HepG2 (cell line): ENCODE measurements around the gene DMRTA2. TPM values are rescaled to one million over a fixed set of nuclear protein-coding genes. Genes with fewer than 3 reads are reported as not detected.

Experiments used
- ATAC-seq: fragments of 200-7000 bp; cut with Tn5 transposase; 3 replicates; pipeline ENCODE4 v1.9.1; 2020; ENCODE audit warnings: mild to moderate bottlenecking, moderate library complexity
- BruUV-seq: library from RNA; stranded (reverse); fragments of 400-500 nt; replicated peaks from 2 replicates; lab custom pipeline; 2021; lab: Mats Ljungman, UMichigan
- CTCF ChIA-PET: fragments of 300-600 bp; formaldehyde crosslinking; extraction: SDS; loops from one replicate; lab custom pipeline; 2021; ENCODE audit warnings: low total read pairs, inconsistent platforms, low intra/inter-chr PET ratio; lab: Yijun Ruan, JAX
- POLR2A ChIA-PET: fragments of 350-600 bp; sonication (Branson Sonifier 250); formaldehyde crosslinking; loops from one replicate; lab custom pipeline; 2020; ENCODE audit warnings: antibody characterized with exemption, inconsistent platforms; lab: Yijun Ruan, JAX
- DNase-seq: peaks from one replicate; pipeline ENCODE4 v3.0.0-alpha.2; 2015; ENCODE audit warnings: low spot score
- FAIRE-seq: peaks from 3 replicates; lab custom pipeline; 2011; peaks lifted over from hg19 to GRCh38; lab: Jason Lieb, UNC
- H2AFZ ChIP-seq: one replicate; pipeline ENCODE4 v1.6.1; 2011; ENCODE audit warnings: low read length, inconsistent platforms
- H3K27ac ChIP-seq: fragments of 300-600 bp; 3 replicates; pipeline ENCODE4 v1.8.0; 2011; ENCODE audit warnings: mixed run types, mild to moderate bottlenecking, mixed read lengths, low read length, inconsistent platforms; ENCODE audit not compliant: insufficient read depth; ENCODE audit errors: extremely low read length
- H3K27me3 ChIP-seq, 2 experiments: fragments of 200-600 bp in 1 of 2; 2 replicates in 1 of 2; 3 replicates in 1 of 2; pipeline versions ENCODE4 v1.6.0 to v1.8.0; 2011; ENCODE audit warnings: low read length in 2 of 2, mild to moderate bottlenecking in 2 of 2, moderate library complexity in 2 of 2, inconsistent platforms in 1 of 2; ENCODE audit not compliant: insufficient read depth in 2 of 2, control insufficient read depth in 1 of 2
- H3K36me3 ChIP-seq, 2 experiments: fragments of 200-600 bp in 1 of 2; replicated peaks in 1 of 2; 2 replicates in 1 of 2; 3 replicates in 1 of 2; pipeline versions ENCODE4 v1.5.1 to v1.8.0; 2011; ENCODE audit warnings: low read length in 2 of 2, inconsistent platforms in 1 of 2; ENCODE audit not compliant: insufficient read depth in 2 of 2, control insufficient read depth in 1 of 2
- H3K4me1 ChIP-seq: 2 replicates; pipeline ENCODE4 v1.5.1; 2012; ENCODE audit warnings: low read length, inconsistent platforms; ENCODE audit not compliant: insufficient read depth
- H3K4me2 ChIP-seq: 2 replicates; pipeline ENCODE4 v1.6.0; 2011; ENCODE audit warnings: low read depth, low read length, inconsistent platforms
- H3K4me3 ChIP-seq, 3 experiments: fragments of 200-600 bp in 1 of 3; sonication (generic), shearing (Covaris generic) in 1 of 3; replicated peaks in 1 of 3; 2 replicates each; pipeline ENCODE4 v1.5.1; 2011 to 2016; ENCODE audit warnings: low read length in 3 of 3, inconsistent platforms in 2 of 3, low read depth in 2 of 3, mild to moderate bottlenecking in 2 of 3, control low read depth in 1 of 3, mixed read lengths in 1 of 3; ENCODE audit not compliant: insufficient read depth in 1 of 3
- H3K79me2 ChIP-seq: one replicate; pipeline ENCODE4 v1.6.1; 2011; ENCODE audit warnings: low read length, inconsistent platforms; ENCODE audit not compliant: insufficient read depth
- H3K9ac ChIP-seq: 2 replicates; pipeline ENCODE4 v1.6.0; 2011; ENCODE audit warnings: mild to moderate bottlenecking, low read depth, low read length, inconsistent platforms; ENCODE audit not compliant: insufficient read depth
- H3K9me3 ChIP-seq: 2 replicates; pipeline ENCODE4 v1.5.1; 2012; ENCODE audit warnings: mild to moderate bottlenecking, low read length
- H4K20me1 ChIP-seq: 2 replicates; pipeline ENCODE4 v1.6.0; 2011; ENCODE audit warnings: inconsistent platforms, mild to moderate bottlenecking, low read length, moderate library complexity; ENCODE audit not compliant: insufficient read depth
- CEBPG ChIP-seq: IDR thresholded peaks from 2 replicates; pipeline ENCODE4 v1.6.1; 2016
- HMG20B ChIP-seq: conservative IDR thresholded peaks from 2 replicates; pipeline ENCODE4 v1.6.1; 2016; ENCODE audit warnings: missing genetic modification reagents, missing compliant biosample characterization
- HNF4G ChIP-seq, 2 experiments: sonication (generic) in 1 of 2; formaldehyde crosslinking in 1 of 2; IDR thresholded peaks; 2 replicates each; pipeline versions ENCODE4 v1.4.0 to v1.6.1; 2011 to 2020; ENCODE audit warnings: borderline replicate concordance in 2 of 2, low read depth in 2 of 2, mild to moderate bottlenecking in 2 of 2, low read length in 1 of 2, missing genetic modification reagents in 1 of 2, moderate library complexity in 1 of 2
- HOMEZ ChIP-seq: IDR thresholded peaks from 2 replicates; pipeline ENCODE4 v1.6.1; 2016; ENCODE audit warnings: low read depth
- KDM1A ChIP-seq: IDR thresholded peaks from 2 replicates; pipeline ENCODE4 v1.6.1; 2016; ENCODE audit warnings: missing compliant biosample characterization
- PHF8 ChIP-seq: sonication (generic); formaldehyde crosslinking; IDR thresholded peaks from 2 replicates; pipeline ENCODE4 v1.5.0; 2020; ENCODE audit warnings: missing genetic modification reagents
- SYNCRIP ChIP-seq: fragments of 200-400 bp; formaldehyde crosslinking; IDR thresholded peaks from 2 replicates; pipeline ENCODE4 v1.6.1; 2018; ENCODE audit warnings: mild to moderate bottlenecking, low read depth, low read length; ENCODE audit not compliant: insufficient read depth
- THRA ChIP-seq: sonication (generic); formaldehyde crosslinking; IDR thresholded peaks from 2 replicates; pipeline ENCODE4 v1.4.0; 2020; ENCODE audit warnings: missing genetic modification reagents, borderline replicate concordance
- ZFP41 ChIP-seq: sonication (generic); formaldehyde crosslinking; IDR thresholded peaks from 2 replicates; pipeline ENCODE4 v1.4.0; 2020; ENCODE audit warnings: mild to moderate bottlenecking, missing genetic modification reagents, borderline replicate concordance
- ZNF441 ChIP-seq: sonication (generic); formaldehyde crosslinking; IDR thresholded peaks from 2 replicates; pipeline ENCODE4 v1.7.0; 2021; ENCODE audit warnings: missing genetic modification reagents, borderline replicate concordance
- ZNF496 ChIP-seq: sonication (generic); formaldehyde crosslinking; IDR thresholded peaks from 2 replicates; pipeline ENCODE4 v1.8.1; 2023; ENCODE audit warnings: mild to moderate bottlenecking, moderate library complexity, missing genetic modification reagents; ENCODE audit not compliant: insufficient replicate concordance
- WGBS: methylation state at CpG from one replicate; pipeline ENCODE4 v1.1.6; 2017; ENCODE audit warnings: low lambda C conversion rate; 5-methylcytosine and 5-hydroxymethylcytosine counted together
- in situ Hi-C: cut with HindIII; loops from 2 replicates; pipeline ENCODE4 v1.10.0; 2017; ENCODE audit warnings: low pct_unique_long_range_greater_than_20kb; ENCODE audit not compliant: extremely low pct_ligation_motif_present
- intact Hi-C: fragments of 100-400 bp; cut with micrococcal nuclease; formaldehyde crosslinking; loops from one replicate; pipeline ENCODE4 v1.10.0; 2022; ENCODE audit not compliant: unreplicated experiment
- polyA plus RNA-seq, 8 experiments: library from polyadenylated mRNA; depleted of rRNA in 3 of 8; stranded (reverse) in 7 of 8; unstranded in 1 of 8; fragments of >200 nt; fragmentation: Illumina TruSeq in 4 of 8; extraction: Trizol in 4 of 8; gene quantifications; 2 replicates each; pipeline versions ENCODE4 v1.2.1 to v1.2.3, GENCODE V29; 2011 to 2016; ENCODE audit warnings: low read depth in 4 of 8, missing spikeins in 1 of 8, mixed read lengths in 1 of 8; ENCODE audit not compliant: insufficient read depth in 1 of 8
- total RNA-seq, 5 experiments: library from RNA; depleted of rRNA; stranded (reverse); fragments of >200 nt; fragmentation: Illumina TruSeq; extraction: Trizol; gene quantifications; 2 replicates each; pipeline ENCODE4 v1.2.3, GENCODE V29; 2016; ENCODE audit warnings: low read depth in 1 of 5
- TF ChIP-seq, protein P1 (sequence below): sonication (generic); formaldehyde crosslinking; IDR thresholded peaks from 2 replicates; pipeline ENCODE4 v1.9.0; 2021; ENCODE audit warnings: missing genetic modification reagents, mild to moderate bottlenecking, borderline replicate concordance
- TF ChIP-seq, protein P2 (sequence below): sonication (generic); formaldehyde crosslinking; IDR thresholded peaks from 2 replicates; pipeline ENCODE4 v1.5.0; 2020; ENCODE audit warnings: mild to moderate bottlenecking, missing genetic modification reagents

The DMRTA2 gene
- total and polyA plus RNA-seq, 2 of the 13 experiments (the other 11 are each of a cell fraction or from before 2014, with no cell fraction given) = not detected

DNA sequence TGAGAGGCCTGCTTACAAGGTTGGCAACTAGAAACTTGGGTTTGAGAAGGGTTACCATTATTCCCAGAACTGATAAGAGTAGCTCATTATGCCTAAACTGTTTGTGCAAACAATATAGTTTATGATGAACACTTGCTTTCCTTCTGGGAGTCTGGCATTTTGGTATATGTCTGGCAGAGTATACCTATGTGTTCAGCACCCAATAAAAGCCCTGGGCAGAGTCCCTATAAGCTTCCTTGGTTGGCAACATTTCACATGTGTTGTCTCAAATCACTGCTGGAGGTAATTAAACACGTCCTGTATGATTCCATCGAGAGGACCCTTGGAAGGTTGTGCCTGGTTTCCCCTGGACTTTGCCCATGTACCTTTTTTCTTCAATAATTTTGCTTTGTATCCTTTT, 39.7 kb upstream of the DMRTA2 start:
- POLR2A ChIA-PET = no interaction called here
- CTCF ChIA-PET = no interaction called here
- 93% methylated on average over 2 of the region's 2 CpGs for WGBS
- 0 out of 5 replicates have a peak, but pooled peaks cover 0 to 7% of the 10 kb centered on the region in 2 experiments for H3K36me3 ChIP-seq
- H3K4me3 ChIP-seq = no peak overlapping the region
- no peak for ATAC-seq
- no peak overlapping the region for H3K27ac ChIP-seq
- TF ChIP-seq THRA (no peak), HMG20B (CRISPR knock-in tag) (no peak), CEBPG (no peak), ZFP41 (CRISPR knock-in tag) (no peak), PHF8 (no peak), KDM1A (no peak), SYNCRIP (no peak), ZNF496 (CRISPR knock-in tag) (no peak), ZNF441 (CRISPR knock-in tag) (no peak), HNF4G (IDR thresholded peaks at IDR 0.05; ENCODE audit: borderline replicate concordance, low read depth, low read length) (no peak), HNF4G (CRISPR knock-in tag; IDR thresholded peaks at IDR 0.05; ENCODE audit: borderline replicate concordance, low read depth) (no peak), HOMEZ (CRISPR knock-in tag) (no peak)
- TF ChIP-seq, protein P1, sequence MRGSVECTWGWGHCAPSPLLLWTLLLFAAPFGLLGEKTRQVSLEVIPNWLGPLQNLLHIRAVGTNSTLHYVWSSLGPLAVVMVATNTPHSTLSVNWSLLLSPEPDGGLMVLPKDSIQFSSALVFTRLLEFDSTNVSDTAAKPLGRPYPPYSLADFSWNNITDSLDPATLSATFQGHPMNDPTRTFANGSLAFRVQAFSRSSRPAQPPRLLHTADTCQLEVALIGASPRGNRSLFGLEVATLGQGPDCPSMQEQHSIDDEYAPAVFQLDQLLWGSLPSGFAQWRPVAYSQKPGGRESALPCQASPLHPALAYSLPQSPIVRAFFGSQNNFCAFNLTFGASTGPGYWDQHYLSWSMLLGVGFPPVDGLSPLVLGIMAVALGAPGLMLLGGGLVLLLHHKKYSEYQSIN (CRISPR knock-in tag) = no peak
- TF ChIP-seq, protein P2, sequence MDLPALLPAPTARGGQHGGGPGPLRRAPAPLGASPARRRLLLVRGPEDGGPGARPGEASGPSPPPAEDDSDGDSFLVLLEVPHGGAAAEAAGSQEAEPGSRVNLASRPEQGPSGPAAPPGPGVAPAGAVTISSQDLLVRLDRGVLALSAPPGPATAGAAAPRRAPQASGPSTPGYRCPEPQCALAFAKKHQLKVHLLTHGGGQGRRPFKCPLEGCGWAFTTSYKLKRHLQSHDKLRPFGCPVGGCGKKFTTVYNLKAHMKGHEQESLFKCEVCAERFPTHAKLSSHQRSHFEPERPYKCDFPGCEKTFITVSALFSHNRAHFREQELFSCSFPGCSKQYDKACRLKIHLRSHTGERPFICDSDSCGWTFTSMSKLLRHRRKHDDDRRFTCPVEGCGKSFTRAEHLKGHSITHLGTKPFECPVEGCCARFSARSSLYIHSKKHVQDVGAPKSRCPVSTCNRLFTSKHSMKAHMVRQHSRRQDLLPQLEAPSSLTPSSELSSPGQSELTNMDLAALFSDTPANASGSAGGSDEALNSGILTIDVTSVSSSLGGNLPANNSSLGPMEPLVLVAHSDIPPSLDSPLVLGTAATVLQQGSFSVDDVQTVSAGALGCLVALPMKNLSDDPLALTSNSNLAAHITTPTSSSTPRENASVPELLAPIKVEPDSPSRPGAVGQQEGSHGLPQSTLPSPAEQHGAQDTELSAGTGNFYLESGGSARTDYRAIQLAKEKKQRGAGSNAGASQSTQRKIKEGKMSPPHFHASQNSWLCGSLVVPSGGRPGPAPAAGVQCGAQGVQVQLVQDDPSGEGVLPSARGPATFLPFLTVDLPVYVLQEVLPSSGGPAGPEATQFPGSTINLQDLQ (CRISPR knock-in tag) = no peak
- no peak overlapping the region for H2AFZ ChIP-seq
- H3K79me2 ChIP-seq = no peaks in the 10 kb centered on the region
- H3K9me3 ChIP-seq = no peaks in the 10 kb centered on the region
- DNase-seq = no peak
- intact Hi-C loops = no loop called here
- no peak for FAIRE-seq
- in situ Hi-C loops = loop anchor here (10.0 kb wide), 1 partner anchor 62 kb away; no protein-coding TSS in a partner anchor
- H3K27me3 ChIP-seq = no peaks in the 10 kb centered on the region
- no peak overlapping the region for H3K9ac ChIP-seq
- H4K20me1 ChIP-seq = no peaks in the 10 kb centered on the region
- H3K4me1 ChIP-seq = no peaks in the 10 kb centered on the region
- no TSS peak for BruUV-seq
- H3K4me2 ChIP-seq = no peak overlapping the region
